H9 (cell line): ENCODE results near the gene GAMT. TPM values are rescaled to one million over a fixed set of nuclear protein-coding genes. Genes with fewer than 3 reads are reported as not detected.

Experiments
- DNase-seq: peaks from one replicate; pipeline ENCODE4 v3.0.0-alpha.2; 2017
- H2AFZ ChIP-seq: one replicate; pipeline ENCODE4 v1.6.1; 2013; ENCODE audit warnings: mild to moderate bottlenecking, low read length, control low read depth, moderate library complexity
- H2AK5ac ChIP-seq: 2 replicates; pipeline ENCODE4 v1.6.1; 2013; ENCODE audit warnings: low read length, control low read depth, mixed read lengths; ENCODE audit not compliant: insufficient read length
- H2BK120ac ChIP-seq: one replicate; pipeline ENCODE4 v1.6.1; 2013; ENCODE audit warnings: low read depth, mild to moderate bottlenecking, low read length, control low read depth, inconsistent platforms; ENCODE audit not compliant: poor library complexity, severe bottlenecking
- H2BK12ac ChIP-seq: 2 replicates; pipeline ENCODE4 v1.6.1; 2013; ENCODE audit warnings: low read length, control low read depth, mixed read lengths, low read depth; ENCODE audit not compliant: insufficient read length
- H2BK15ac ChIP-seq: 2 replicates; pipeline ENCODE4 v1.6.1; 2013; ENCODE audit warnings: low read depth, low read length, control low read depth
- H2BK20ac ChIP-seq: one replicate; pipeline ENCODE4 v1.6.1; 2013; ENCODE audit warnings: low read depth, mild to moderate bottlenecking, low read length, control low read depth, inconsistent platforms; ENCODE audit not compliant: poor library complexity, severe bottlenecking
- H2BK5ac ChIP-seq: 2 replicates; pipeline ENCODE4 v1.6.1; 2013; ENCODE audit warnings: low read length, control low read depth, mixed read lengths; ENCODE audit not compliant: insufficient read length
- H3K14ac ChIP-seq: 2 replicates; pipeline ENCODE4 v1.6.1; 2013; ENCODE audit warnings: low read length, control low read depth; ENCODE audit not compliant: insufficient read depth
- H3K18ac ChIP-seq: 2 replicates; pipeline ENCODE4 v1.6.1; 2013; ENCODE audit warnings: low read depth, mild to moderate bottlenecking, mixed read lengths, low read length, control low read depth; ENCODE audit not compliant: insufficient read length
- H3K23ac ChIP-seq: 2 replicates; pipeline ENCODE4 v1.6.1; 2013; ENCODE audit warnings: low read length, control low read depth, mixed read lengths, low read depth; ENCODE audit not compliant: insufficient read length
- H3K23me2 ChIP-seq: 2 replicates; pipeline ENCODE4 v1.6.1; 2013; ENCODE audit warnings: low read depth, mild to moderate bottlenecking, mixed read lengths, low read length, control low read depth; ENCODE audit not compliant: insufficient read length, poor library complexity, severe bottlenecking
- H3K27ac ChIP-seq: 2 replicates; pipeline ENCODE4 v1.5.1; 2013; ENCODE audit warnings: low read length, control low read depth, mixed read lengths, low read depth; ENCODE audit not compliant: insufficient read length
- H3K27me3 ChIP-seq: 2 replicates; pipeline ENCODE4 v1.6.1; 2013; ENCODE audit warnings: low read length, control low read depth, inconsistent platforms; ENCODE audit not compliant: insufficient read depth
- H3K4ac ChIP-seq: 2 replicates; pipeline ENCODE4 v1.6.1; 2013; ENCODE audit warnings: low read depth, mild to moderate bottlenecking, control low read depth, inconsistent platforms, low read length, moderate library complexity
- H3K4me1 ChIP-seq: 2 replicates; pipeline ENCODE4 v1.6.1; 2013; ENCODE audit warnings: low read length, control low read depth, inconsistent platforms; ENCODE audit not compliant: insufficient read depth
- H3K4me2 ChIP-seq: 2 replicates; pipeline ENCODE4 v1.6.1; 2013; ENCODE audit warnings: low read length, control low read depth, mixed read lengths; ENCODE audit not compliant: insufficient read length, insufficient read depth
- H3K56ac ChIP-seq: 2 replicates; pipeline ENCODE4 v1.6.1; 2013; ENCODE audit warnings: low read depth, mild to moderate bottlenecking, mixed read lengths, low read length, control low read depth; ENCODE audit not compliant: insufficient read length
- H3K79me1 ChIP-seq: 2 replicates; pipeline ENCODE4 v1.6.1; 2013; ENCODE audit warnings: low read depth, mild to moderate bottlenecking, moderate library complexity, low read length, control low read depth, inconsistent platforms; ENCODE audit not compliant: insufficient read depth, poor library complexity, severe bottlenecking
- H3K79me2 ChIP-seq: 2 replicates; pipeline ENCODE4 v1.6.1; 2013; ENCODE audit warnings: low read length, control low read depth, inconsistent platforms; ENCODE audit not compliant: insufficient read depth
- H3K9ac ChIP-seq: 2 replicates; pipeline ENCODE4 v1.6.1; 2013; ENCODE audit warnings: low read length, control low read depth, mixed read lengths; ENCODE audit not compliant: insufficient read length; ENCODE audit errors: extremely low read depth
- H3K9me3 ChIP-seq: one replicate; pipeline ENCODE4 v1.6.1; 2013; ENCODE audit warnings: low read depth, low read length, inconsistent platforms; ENCODE audit not compliant: control insufficient read depth
- H3T11ph ChIP-seq: one replicate; pipeline ENCODE4 v1.6.1; 2013; ENCODE audit warnings: mild to moderate bottlenecking, low read length, control low read depth, inconsistent platforms
- H4K20me1 ChIP-seq: one replicate; pipeline ENCODE4 v1.6.1; 2013; ENCODE audit not compliant: control insufficient read depth, insufficient read length, insufficient read depth
- H4K5ac ChIP-seq: 2 replicates; pipeline ENCODE4 v1.6.1; 2013; ENCODE audit warnings: low read depth, mild to moderate bottlenecking, mixed read lengths, low read length, control low read depth; ENCODE audit not compliant: insufficient read length
- H4K8ac ChIP-seq: replicated peaks from 2 replicates; pipeline ENCODE4 v1.6.1; 2013; ENCODE audit warnings: low read length, control low read depth, mixed read lengths, low read depth; ENCODE audit not compliant: insufficient read length
- H4K91ac ChIP-seq: 2 replicates; pipeline ENCODE4 v1.6.1; 2013; ENCODE audit warnings: low read depth, mild to moderate bottlenecking, moderate library complexity, mixed read lengths, low read length, control low read depth; ENCODE audit not compliant: insufficient read length
- H3K27ac Mint-ChIP-seq, 3 experiments: 2 replicates in 2 of 3; 3 replicates in 1 of 3; pipeline ENCODE4 v1.8.0; 2020 to 2021; ENCODE audit warnings: mixed read lengths in 3 of 3, mild to moderate bottlenecking in 1 of 3, moderate library complexity in 1 of 3
- H3K27me3 Mint-ChIP-seq: 2 replicates; pipeline ENCODE4 v1.8.0; 2021; ENCODE audit warnings: low read depth, mild to moderate bottlenecking, moderate library complexity, mixed read lengths
- H3K36me3 Mint-ChIP-seq, 3 experiments: 2 replicates in 2 of 3; 3 replicates in 1 of 3; pipeline ENCODE4 v1.8.0; 2020 to 2021; ENCODE audit warnings: low read depth in 3 of 3, mixed read lengths in 3 of 3; ENCODE audit not compliant: insufficient read depth in 1 of 3
- H3K4me1 Mint-ChIP-seq, 2 experiments: 2 replicates each; pipeline ENCODE4 v1.8.0; 2020; ENCODE audit warnings: mixed read lengths in 2 of 2
- H3K4me3 Mint-ChIP-seq, 2 experiments: 2 replicates in 1 of 2; 3 replicates in 1 of 2; pipeline ENCODE4 v1.8.0; 2020 to 2021; ENCODE audit warnings: mild to moderate bottlenecking in 2 of 2, mixed read lengths in 2 of 2, moderate library complexity in 1 of 2
- H3K9me3 Mint-ChIP-seq, 2 experiments: 2 replicates in 1 of 2; 3 replicates in 1 of 2; pipeline ENCODE4 v1.8.0; 2020; ENCODE audit warnings: mild to moderate bottlenecking in 2 of 2, mixed read lengths in 2 of 2, moderate library complexity in 1 of 2
- CTCF ChIP-seq: fragments of 200-600 bp; sonication (generic); conservative IDR thresholded peaks from 3 replicates; pipeline ENCODE4 v1.8.0; 2021; ENCODE audit warnings: antibody characterized with exemption, mild to moderate bottlenecking
- WGBS: extraction: QIAGEN DNeasy Blood & Tissue Kit; methylation state at CpG from one replicate; pipeline ENCODE4 v1.1.7; 2013; ENCODE audit warnings: missing lambda C conversion rate, low lambda C conversion rate, mixed read lengths; ENCODE audit not compliant: insufficient read length; ENCODE audit errors: extremely low coverage; 5-methylcytosine and 5-hydroxymethylcytosine counted together
- total RNA-seq: library from RNA; stranded (reverse); gene quantifications from 2 replicates; pipeline ENCODE4 v1.2.1, GENCODE V29; 2021

The GAMT gene
- total RNA-seq, 1 experiment from 2014 or later = 26.6 TPM

GRCh38 chr19:1400281-1401137 lies 833 bp downstream of the GAMT start:
- Mint-ChIP-seq H3K4me1 (peaks cover 2 to 15% of the 10 kb centered on the region in 2 experiments), H3K9me3 (no peaks in the 10 kb centered on the region), H3K36me3 (peaks cover 0 to 8% (median 6%) of the 10 kb centered on the region in 3 experiments; a peak in 3 of 7 replicates), H3K27me3 (peaks cover 11% of the 10 kb centered on the region), H3K4me3 (peak overlapping the region; percentile 64 to 77), H3K27ac (no peak overlapping the region)
- no peak overlapping the region for H3K18ac ChIP-seq
- DNase-seq = no peak
- no peak overlapping the region for H2AFZ ChIP-seq
- H4K8ac ChIP-seq = no peak overlapping the region
- no CpG with 5 or more reads among the region's 36 CpGs for WGBS
- no peaks in the 10 kb centered on the region for H3K4me1 ChIP-seq
- no peaks in the 10 kb centered on the region for H3K23me2 ChIP-seq
- H3K9me3 ChIP-seq = no peaks in the 10 kb centered on the region
- H3T11ph ChIP-seq = no peak overlapping the region
- H2BK5ac ChIP-seq = no peak overlapping the region
- H3K79me2 ChIP-seq = no peaks in the 10 kb centered on the region
- H4K5ac ChIP-seq = no peak overlapping the region
- no peak overlapping the region for H2BK120ac ChIP-seq
- no peaks in the 10 kb centered on the region for H4K20me1 ChIP-seq
- H2BK20ac ChIP-seq = no peak overlapping the region
- no peak overlapping the region for H3K23ac ChIP-seq
- H3K4ac ChIP-seq = no peak overlapping the region
- H3K14ac ChIP-seq = no peak overlapping the region
- H3K4me2 ChIP-seq = peak overlapping the region; percentile 38
- H3K27me3 ChIP-seq = no peaks in the 10 kb centered on the region
- no peak overlapping the region for H2BK15ac ChIP-seq
- no peaks in the 10 kb centered on the region for H3K79me1 ChIP-seq
- H4K91ac ChIP-seq = no peak overlapping the region
- H3K9ac ChIP-seq = no peak overlapping the region
- no peak for TF ChIP-seq CTCF
- no peak overlapping the region for H3K27ac ChIP-seq
- no peak overlapping the region for H2AK5ac ChIP-seq
- H3K56ac ChIP-seq = no peak overlapping the region
- H2BK12ac ChIP-seq = no peak overlapping the region
